ENCODE data around the gene UFD1. TPM values are rescaled to one million over a fixed set of nuclear protein-coding genes. Genes with fewer than 3 reads are reported as not detected.
A peak's percentile ranks its signal among the peaks of the same experiment; 100 is the strongest.

The UFD1 gene
- total and polyA plus RNA-seq, 2 of the 13 experiments (the other 11 are each of a cell fraction or from before 2014, with no cell fraction given), result 47.9 to 51.1 TPM

DNA sequence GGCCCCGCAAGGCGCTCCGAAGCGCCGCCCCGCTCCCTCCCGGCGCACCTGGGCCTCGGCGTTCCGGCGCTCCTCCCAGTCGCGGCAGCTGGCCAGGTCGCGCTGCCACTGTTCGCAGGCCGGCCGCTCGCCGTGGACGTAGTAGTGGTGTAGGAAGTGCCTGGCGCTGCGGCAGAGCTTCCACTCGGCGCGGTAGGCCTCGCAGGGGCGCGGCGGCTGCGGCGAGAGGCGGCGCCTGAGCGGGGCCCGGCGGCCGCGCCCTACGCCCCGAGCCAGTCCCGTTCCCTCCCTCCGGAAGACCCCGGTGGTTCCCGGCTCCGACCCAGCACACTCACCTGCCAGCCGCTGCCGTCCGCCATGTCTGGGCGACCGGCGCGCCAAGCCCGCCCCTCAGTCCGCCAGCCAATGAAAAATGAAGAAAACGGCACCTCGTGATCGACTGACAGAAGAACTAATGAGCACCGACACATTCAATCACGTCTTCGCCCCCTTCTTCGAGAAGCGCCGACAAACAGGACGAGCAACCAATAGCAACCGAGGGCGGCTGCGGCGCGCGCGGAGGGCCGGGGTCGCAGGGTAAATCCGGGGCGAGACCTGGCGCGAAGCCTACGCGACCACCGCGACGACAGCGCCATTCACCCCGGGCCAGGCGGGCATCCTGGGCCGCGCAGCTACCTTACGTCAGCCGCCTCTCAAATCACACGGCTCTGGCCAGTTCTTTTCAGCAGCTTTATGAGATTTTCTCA, 31.5 kb downstream of the UFD1 start, which contains the start of gene C22orf39 (continued):
- TF ChIP-seq, protein P1, sequence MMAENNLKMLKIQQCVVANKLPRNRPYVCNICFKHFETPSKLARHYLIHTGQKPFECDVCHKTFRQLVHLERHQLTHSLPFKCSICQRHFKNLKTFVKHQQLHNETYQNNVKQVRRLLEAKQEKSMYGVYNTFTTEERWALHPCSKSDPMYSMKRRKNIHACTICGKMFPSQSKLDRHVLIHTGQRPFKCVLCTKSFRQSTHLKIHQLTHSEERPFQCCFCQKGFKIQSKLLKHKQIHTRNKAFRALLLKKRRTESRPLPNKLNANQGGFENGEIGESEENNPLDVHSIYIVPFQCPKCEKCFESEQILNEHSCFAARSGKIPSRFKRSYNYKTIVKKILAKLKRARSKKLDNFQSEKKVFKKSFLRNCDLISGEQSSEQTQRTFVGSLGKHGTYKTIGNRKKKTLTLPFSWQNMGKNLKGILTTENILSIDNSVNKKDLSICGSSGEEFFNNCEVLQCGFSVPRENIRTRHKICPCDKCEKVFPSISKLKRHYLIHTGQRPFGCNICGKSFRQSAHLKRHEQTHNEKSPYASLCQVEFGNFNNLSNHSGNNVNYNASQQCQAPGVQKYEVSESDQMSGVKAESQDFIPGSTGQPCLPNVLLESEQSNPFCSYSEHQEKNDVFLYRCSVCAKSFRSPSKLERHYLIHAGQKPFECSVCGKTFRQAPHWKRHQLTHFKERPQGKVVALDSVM (CRISPR knock-in tag; IDR thresholded peaks at IDR 0.05), result peak; percentile 57
- TF ChIP-seq TGIF2 (CRISPR knock-in tag; IDR thresholded peaks at IDR 0.05), result no peak
- no peak for TF ChIP-seq TEAD3 (CRISPR knock-in tag; optimal IDR thresholded peaks at IDR 0.05; ENCODE audit: borderline replicate concordance)
- no peak for TF ChIP-seq PHF5A (CRISPR knock-in tag; IDR thresholded peaks at IDR 0.05; ENCODE audit: low read depth, unreplicated experiment)
- TF ChIP-seq ZNF615 (CRISPR knock-in tag; IDR thresholded peaks at IDR 0.05; ENCODE audit: borderline replicate concordance), result no peak
- TF ChIP-seq, protein P2, sequence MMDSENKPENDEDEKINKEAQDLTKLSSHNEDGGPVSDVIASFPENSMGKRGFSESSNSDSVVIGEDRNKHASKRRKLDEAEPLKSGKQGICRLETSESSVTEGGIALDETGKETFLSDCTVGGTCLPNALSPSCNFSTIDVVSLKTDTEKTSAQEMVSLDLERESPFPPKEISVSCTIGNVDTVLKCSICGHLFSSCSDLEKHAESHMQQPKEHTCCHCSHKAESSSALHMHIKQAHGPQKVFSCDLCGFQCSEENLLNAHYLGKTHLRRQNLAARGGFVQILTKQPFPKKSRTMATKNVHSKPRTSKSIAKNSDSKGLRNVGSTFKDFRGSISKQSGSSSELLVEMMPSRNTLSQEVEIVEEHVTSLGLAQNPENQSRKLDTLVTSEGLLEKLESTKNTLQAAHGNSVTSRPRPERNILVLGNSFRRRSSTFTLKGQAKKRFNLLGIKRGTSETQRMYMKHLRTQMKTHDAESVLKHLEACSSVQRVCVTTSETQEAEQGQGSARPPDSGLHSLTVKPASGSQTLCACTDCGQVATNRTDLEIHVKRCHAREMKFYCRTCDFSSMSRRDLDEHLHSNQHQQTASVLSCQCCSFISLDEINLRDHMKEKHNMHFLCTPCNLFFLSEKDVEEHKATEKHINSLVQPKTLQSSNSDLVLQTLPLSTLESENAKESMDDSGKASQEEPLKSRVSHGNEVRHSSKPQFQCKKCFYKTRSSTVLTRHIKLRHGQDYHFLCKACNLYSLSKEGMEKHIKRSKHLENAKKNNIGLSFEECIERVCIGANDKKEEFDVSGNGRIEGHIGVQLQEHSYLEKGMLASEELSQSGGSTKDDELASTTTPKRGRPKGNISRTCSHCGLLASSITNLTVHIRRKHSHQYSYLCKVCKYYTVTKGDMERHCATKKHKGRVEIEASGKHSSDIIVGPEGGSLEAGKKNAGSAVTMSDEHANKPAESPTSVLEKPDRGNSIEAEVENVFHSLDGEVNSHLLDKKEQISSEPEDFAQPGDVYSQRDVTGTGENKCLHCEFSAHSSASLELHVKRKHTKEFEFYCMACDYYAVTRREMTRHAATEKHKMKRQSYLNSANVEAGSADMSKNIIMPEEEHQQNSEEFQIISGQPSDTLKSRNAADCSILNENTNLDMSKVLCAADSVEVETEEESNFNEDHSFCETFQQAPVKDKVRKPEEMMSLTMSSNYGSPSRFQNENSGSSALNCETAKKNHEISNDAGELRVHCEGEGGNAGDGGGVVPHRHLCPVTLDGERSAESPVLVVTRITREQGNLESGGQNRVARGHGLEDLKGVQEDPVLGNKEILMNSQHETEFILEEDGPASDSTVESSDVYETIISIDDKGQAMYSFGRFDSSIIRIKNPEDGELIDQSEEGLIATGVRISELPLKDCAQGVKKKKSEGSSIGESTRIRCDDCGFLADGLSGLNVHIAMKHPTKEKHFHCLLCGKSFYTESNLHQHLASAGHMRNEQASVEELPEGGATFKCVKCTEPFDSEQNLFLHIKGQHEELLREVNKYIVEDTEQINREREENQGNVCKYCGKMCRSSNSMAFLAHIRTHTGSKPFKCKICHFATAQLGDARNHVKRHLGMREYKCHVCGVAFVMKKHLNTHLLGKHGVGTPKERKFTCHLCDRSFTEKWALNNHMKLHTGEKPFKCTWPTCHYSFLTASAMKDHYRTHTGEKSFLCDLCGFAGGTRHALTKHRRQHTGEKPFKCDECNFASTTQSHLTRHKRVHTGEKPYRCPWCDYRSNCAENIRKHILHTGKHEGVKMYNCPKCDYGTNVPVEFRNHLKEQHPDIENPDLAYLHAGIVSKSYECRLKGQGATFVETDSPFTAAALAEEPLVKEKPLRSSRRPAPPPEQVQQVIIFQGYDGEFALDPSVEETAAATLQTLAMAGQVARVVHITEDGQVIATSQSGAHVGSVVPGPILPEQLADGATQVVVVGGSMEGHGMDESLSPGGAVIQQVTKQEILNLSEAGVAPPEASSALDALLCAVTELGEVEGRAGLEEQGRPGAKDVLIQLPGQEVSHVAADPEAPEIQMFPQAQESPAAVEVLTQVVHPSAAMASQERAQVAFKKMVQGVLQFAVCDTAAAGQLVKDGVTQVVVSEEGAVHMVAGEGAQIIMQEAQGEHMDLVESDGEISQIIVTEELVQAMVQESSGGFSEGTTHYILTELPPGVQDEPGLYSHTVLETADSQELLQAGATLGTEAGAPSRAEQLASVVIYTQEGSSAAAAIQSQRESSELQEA (CRISPR knock-in tag; IDR thresholded peaks at IDR 0.05; ENCODE audit: not compliant biosample characterization), result peak; percentile 55
- TF ChIP-seq TBP (CRISPR knock-in tag; IDR thresholded peaks at IDR 0.05), result no peak
- peak; percentile 34; the same call in 1 of the 2 replicates for TF ChIP-seq ZNF788 (CRISPR knock-in tag; IDR thresholded peaks at IDR 0.05; ENCODE audit: borderline replicate concordance)
- TF ChIP-seq ZNF629 (CRISPR knock-in tag; conservative IDR thresholded peaks at IDR 0.05), result no peak
- TF ChIP-seq JDP2 (CRISPR knock-in tag; IDR thresholded peaks at IDR 0.05; ENCODE audit: borderline replicate concordance), result no peak

Measured in HepG2 (cell line).